Activated CD4-positive, CD25-positive, alpha-beta regulatory T cell treated with anti-CD3 and anti-CD28 coated beads, Interleukin-2, amount 50 U/mL, for 24 hours (primary cell): Measurements from ENCODE around the gene C2orf72.
"Not testable (repeated sequence)": the region's sequence is repeated elsewhere in the genome, so short reads cannot be mapped to it uniquely, and the experiment has no call there.

Source experiments
- ATAC-seq, 2 donors: fragments of 150-1000 bp; cut with Tn5 transposase; one replicate each; pipeline ENCODE4 v1.10.0; 2021; ENCODE audit warnings: mild to moderate bottlenecking in 1 of 2, moderate library complexity in 1 of 2

The C2orf72 gene

DNA sequence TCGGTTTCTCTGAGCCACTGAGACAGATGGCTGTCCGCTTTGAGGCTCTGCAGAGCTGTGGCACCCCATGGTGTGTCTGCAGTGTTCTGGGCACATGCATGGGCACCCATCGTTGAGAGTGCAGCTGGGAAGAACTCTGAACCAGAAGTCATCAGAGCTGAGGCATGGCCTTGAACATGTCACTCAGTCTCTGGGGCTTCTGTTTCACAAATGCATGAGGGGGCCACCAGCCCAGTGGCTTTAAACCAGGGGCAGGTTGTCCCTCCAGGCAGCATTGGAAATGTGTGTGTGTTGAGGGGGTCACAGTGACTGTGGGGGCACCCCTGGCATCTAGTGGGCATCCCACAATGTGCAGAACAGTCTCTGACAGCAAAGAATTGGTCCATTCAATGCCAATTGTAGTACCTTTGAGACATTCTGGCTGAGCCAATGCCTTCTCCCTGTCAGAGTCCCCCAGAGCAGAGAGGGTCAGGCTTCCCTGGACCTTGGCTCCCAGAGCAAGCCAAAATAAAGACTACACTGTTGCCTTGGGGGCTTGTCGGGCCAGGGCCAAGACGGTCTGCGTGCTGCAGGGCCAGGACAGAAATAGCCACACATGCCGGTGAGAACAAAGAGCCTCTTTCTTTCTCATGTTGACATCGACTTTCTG, 10.1 kb downstream of the C2orf72 start:
- ATAC-seq, result no peak

DNA sequence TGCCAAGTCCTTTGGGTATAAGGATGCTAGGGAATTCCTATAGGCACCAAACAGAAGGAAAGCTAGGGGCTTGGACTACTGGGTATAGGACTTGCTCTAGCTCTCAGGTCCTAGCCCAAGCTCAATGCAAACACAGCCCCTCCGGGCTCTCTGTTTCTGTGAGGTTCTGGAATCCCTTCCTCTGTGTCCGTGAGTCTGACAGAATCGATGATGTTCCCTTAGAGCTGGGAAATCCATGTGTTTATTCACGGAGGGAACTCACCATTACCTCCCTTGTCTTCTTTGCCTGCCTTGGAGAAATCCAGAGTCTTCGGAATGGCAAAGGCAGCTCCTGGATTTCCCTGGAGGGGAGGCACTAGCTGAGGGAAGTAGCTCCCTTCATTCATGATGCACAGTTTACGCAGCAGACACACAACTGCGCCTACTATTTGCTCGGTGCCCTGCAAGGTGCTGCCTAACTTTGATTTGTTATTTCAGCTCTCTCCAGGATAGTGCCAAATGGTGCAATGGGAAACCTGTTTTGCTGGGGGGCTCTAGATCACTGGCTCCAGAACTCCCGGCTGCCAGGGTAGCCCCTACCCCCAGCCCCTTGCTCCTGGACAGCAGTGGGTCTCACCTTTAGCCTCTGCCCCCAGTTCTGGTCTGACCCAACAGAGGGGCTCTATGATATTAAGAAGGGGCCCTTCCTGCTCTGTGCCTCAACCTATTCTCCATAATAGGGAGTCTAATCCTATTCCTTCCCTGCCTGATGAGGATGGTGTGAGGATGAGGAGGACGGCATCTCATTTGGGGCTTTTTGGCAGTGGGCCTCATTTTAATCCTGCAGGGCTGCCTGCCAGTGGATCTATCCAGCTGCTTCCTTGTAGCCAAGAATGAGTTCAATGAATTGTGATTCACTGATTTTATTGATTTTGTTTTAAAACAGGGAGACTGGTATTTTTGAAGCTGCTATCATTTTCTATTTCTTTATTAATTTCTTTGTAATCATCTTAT, 10.9 kb downstream of the C2orf72 start:
- no peak for ATAC-seq

DNA sequence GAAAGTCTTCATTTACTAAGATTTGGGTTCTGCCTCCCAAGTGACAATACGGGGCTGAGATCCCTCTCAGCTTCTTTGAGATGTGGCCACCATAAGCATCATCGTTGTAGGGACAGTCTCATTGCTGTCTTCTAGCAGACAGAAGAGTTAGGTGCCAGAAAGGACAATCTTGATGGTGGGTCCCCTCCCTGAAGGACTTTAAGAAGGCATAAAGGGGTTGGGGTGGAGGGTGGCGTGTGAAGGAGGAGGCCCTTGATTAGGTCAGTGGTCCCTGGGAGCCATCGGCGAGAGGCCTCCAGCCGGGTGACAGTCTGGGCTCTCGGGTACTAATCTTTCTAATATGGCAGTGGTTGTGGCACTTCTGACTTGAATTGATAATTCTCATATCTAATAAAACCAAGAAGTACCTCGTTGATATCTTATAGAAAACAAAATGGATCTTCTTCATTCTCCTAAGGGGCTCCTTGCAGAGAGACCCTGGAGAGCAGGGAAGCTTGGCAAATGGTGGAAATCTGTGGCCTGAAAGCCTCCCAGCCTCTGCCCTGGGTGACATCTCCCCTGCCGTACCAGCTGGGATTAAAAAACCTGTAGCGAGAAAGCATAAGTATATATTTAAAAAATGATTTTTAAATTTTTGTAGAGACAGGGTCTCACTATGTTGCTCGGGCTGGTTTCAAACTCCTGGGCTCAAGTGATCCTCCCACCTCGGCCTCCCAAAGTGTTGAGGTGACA, 12.1 kb downstream of the C2orf72 start:
- ATAC-seq, result no peak

DNA sequence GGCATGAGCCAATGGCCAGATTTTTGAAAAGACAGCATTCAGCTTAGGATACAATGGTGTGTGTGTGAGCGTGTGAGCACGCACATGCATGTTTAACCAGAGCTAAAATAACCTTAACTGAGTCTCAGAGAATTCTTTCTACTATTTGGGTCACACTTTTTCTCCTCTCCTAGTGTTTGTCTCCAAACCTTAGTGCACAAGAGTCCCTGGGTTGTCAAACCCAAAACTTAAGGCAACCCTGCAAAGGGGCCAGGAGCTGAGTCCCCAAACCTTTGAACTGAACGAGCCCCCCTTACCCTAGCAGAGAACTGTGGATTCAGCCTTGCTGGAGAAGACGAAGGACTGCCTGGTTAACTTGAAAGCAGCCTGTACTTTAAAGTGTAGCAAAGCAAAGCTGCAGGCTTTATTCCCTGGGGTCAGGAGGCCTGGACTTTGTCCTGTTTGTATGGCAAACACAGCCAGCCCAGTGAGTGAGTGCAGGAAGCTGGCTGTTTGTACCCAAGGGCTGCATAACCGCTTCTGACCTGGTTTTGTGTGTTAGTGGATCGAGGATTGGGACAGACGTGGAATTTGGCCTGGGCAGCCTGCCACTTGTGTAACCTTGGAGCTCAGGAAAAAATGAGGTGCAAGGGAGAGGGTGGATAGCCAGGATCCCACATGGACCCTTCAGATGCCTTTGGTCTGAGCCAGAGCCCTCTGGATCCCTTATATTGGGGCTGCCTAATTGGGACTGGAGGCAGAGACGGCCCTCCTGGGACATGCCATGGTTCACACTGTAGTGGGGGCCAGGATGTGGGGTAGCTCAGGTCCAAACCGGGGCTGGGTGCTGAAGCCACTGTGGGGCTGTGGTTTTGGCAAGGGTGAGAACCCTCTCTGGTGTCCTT, 12.9 kb downstream of the C2orf72 start:
- no peak for ATAC-seq

DNA sequence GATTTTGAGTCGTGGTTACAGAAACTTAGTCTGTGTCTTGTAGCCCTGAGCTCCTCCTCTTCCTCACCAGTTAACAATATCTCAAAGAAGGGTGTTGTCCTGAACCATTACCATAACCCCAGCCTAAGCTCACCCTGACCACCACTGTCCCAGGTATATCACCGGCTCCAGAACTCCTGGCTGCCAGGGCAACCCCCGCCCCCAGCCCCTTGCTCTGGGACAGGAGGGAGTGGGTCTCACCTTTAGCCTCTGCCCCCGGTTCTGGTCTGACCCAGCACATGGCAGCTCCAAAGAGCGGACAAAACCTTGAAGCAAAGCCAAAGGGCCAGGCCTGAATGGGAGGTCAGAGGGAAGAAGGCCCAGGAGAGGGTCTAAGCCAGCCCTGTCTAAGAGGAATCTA, 13.8 kb downstream of the C2orf72 start:
- no peak for ATAC-seq

DNA sequence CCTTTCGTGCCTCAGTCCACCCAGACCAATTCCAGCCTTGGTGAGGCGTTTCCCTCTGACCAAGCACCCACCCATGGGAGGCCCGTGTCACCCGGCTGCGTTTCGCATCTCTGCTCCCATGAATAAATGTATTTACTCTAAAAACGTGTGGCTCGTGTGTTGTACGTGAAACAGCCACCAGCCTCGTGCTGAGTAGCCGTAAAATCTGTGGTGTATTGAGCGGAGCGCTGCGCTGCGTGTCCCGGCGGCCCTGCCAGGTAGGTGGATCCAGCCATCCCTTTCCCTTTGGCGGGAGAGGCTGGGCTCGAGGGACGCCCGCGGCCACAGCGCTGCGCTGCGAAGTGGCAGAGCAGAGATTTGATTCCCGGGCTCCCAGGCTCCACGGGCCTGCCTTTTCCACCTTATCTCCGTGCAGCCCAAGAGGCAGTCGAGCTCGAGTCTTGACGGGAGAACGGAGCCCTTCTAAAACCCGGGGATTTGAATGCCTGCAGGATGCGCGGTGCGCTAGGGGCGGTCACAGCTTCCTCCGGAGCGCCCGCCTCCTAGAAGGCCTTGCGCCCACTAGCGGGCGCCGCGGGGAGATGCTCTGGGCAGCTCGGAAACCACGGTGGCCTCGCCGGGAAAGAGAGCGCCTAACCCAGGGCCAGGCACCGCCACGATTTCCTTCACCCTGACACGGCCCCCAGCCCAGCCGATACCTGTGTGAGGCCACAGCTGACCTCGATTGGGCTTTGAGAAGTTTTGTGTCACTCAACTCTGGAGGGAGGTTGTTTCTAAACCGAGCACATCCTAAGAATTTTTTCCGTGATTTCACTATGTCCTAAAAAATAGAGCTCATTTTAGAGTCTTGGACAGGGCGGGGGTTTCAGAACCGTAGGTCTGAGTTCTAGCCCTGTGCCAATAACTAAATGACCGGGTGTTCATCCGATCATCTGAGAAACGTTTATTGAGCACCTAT, 15.4 kb downstream of the C2orf72 start:
- ATAC-seq, result peak; percentile 72 to 79

DNA sequence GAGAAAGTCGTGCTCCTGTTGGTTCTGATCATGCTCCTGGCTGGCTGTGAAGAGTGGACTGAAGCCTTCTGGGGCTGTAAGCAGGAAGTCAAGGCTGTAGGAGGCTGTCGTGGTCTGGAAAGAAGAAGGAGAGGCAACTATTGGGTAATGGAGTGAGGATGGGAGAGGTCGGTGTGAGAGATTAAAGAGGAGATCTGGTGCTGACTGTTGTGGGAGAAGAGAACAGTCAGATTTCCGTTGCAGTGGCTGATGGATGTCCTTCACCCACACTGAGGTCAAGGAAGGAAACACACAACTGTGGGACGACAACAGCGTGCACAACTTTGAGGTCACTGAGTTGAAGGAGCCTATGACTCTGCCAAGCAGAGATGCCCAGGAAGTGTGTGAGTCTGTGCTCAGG, 16.5 kb downstream of the C2orf72 start:
- no peak for ATAC-seq

DNA sequence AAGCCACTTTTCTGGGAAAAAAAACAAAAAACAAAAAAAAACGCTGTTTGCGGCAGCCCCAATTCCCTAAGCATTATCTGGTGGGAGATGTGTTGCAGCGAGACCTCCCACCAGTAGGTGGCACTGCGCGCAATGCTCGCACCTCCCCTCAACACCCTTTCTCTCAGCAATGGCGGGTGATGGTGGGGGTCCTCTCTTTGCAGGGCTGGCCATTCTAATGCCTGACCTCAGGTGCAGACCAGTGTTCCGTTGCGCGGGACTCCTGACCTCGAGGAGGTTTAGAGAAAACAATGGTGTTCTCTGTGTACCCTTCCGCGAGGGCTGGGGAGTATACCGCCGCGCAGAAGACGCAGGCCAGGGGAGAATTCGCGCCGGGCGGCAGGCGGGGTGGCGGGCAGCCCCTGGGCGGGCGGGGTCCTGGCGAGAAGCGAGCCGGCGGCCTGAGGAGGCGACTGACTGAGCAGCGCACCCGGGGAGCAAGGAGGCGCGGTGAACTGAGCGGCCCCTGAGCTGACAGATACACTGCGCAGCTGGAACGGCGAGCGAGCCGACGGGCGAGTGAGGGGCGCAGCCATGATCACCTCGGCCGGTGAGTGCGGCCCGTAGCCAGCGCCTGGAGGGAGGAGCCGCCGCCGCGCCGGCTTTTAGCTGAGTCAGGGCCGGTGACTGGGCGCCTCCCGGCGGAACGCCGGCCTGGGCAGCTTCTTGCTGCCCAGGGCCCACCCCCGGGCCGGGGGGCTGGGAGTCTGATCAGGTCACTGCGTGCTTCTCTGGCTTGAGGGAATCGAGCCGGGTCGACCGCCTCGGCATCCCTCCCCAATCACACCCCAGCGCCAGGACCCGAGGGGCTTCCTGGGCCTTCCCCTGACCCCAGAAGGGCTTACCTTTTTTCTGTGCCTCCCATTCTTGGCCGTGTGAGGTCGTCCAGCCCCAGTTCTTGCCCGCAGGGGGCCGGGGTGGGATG, 19.4 kb downstream of the C2orf72 start, which contains the start of gene PSMD1:
TSS of gene PSMD1 (plus strand) at position 415 of the 964 bp plus-strand sequence. CDS start at position 574, 159 bp downstream.
- peak; percentile 73 to 78 for ATAC-seq

DNA sequence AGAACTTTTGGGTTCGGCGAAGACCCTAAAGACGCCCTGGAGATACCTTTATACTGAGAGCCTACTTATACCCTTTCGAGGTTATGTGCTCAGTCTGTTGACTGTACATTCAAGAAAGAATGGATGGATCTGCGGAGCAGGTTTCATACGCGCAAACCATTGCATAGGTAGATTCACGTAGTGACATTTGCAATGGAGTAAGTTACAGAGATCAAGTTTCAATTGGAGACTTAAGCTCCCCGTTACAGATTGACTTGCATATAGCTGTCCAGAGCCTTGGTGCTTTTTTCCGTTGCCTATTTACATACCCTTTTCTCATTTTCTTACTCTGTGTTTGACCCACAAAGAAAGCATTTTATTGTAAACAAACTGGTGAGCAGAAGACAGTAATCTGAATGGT, 20.3 kb downstream of the C2orf72 start:
- ATAC-seq, result no peak

DNA sequence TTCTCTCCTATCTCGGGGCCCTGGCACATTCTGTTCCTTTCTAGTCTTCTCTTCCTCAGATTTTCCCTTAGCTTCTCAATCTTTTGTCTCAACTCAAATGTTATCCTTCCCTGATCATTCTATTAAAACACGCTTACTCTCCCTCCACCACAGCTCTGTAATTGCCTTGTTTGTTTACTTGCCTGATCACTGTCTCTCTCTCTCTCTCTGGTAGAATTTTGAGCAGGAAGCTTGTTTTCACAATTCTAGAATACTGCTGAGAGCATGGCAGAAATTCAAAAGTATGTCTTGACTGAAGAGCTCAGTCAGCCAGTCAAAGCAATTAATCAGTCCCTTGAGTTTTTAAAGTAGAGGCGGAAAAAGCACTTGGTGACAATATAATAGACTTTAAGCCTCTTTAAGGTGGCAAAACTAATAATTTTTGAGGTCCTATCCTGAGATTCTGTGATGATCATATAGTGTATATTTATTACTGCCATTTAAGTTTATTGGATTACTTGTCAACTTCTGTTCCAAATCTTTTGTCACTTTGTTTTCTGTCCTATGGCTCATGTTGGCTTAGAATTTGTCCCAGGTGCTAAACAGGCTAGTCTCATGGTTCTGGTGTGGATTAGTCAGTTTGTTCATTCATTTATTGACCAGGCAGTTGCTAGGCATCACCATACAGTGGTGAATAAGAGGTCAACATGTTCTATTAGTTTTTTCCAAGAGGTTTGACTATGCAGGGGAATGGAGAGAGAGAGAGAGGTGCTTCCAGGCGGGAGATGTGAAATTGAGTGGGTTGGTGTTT, 21.6 kb downstream of the C2orf72 start:
- ATAC-seq, result no peak

DNA sequence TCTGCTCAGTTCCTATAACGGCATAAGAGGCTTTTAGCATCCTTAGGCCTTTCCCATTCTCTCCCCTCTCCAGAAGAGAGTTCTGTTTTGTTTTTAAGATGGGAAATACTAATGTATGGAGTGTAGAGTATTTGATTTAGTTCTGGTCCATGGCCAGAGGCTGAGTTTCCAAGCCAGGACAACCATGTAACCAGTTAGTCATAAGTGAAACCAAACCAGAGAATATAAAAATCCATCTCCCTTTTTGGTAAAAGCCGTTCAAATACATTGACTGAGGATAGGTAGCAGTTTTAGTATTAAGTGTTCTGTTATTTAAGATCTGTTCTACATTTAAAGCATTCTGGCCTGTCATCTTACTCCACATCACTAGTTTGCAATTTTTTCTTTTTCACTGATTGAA, 22.4 kb downstream of the C2orf72 start:
- no peak for ATAC-seq

DNA sequence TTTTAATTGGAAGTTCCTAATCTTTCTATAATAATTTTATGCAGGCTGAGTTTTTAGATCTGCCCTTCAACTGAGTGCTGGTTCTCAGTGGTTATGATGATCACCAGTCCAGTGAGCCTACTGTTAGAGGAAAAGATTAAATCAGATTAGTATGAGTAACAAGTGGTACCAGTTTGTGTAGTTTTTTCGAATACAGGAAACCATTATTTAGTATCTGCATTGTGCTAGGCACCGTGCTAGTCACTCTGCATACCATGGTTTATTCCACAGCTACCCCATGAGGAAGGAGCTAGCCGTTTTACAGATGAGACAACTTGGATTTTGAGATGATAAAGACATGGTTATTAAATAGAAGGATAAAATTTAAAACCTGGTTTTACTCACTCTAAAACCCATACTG, 25.5 kb downstream of the C2orf72 start:
- peak in 1 of 2 donors; percentile 20 for ATAC-seq

DNA sequence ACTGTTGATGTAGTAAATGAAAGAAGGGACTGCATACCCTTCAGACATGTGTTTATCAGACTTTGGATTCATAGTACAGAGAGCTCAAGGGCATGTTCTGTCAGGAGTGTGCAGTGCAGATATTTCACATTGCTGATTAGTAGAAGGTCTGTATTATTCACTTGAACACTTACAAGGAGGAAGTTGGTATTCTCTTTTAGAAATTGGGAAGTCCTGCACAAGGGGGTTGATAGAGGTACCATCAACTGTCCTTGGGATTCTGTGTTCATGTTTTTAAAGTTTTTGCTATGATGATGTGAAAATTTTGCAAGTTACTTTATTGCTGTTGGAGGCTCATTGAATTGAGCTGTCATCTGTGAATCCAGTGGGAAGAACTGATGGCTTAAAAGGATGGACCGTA, 26.0 kb downstream of the C2orf72 start:
- no peak for ATAC-seq

DNA sequence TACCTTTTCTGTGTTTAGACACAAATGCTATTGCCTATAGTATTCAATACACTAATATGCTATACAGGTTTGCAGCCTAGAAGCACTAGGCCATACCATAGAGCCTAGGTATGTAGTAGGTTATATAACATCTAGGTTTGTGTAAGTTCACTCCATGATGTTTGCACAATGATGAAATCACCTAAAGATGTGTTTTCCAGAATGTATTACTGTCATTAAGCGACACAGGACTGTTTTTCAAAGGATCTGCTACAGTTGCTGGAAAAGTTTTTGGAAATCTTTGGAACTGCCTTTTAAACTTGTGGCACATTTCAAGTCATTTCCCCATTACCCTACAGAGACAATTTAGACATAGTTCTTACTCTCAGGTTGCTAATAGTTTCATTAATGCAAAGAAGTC, 28.6 kb downstream of the C2orf72 start:
- ATAC-seq, result no peak

DNA sequence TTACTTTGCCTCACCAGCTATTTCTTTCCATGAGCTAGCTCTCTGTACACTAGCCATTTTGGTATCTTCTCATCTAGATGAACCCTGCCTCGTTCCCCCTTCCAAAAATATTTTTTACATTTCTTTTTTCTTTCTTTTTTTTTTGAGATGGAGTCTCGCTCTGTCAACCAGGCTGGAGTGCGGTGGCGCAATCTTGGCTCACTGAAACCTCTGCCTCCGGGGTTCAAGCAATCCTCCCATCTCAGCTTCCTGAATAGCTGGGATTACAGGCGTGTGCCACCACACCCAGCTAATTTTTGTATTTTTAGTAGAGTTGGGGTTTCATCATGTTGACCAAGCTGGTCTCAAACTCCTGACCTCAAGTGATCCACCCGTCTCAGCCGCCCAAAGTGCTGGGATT, 30.2 kb downstream of the C2orf72 start:
- ATAC-seq, result not testable (repeated sequence)

DNA sequence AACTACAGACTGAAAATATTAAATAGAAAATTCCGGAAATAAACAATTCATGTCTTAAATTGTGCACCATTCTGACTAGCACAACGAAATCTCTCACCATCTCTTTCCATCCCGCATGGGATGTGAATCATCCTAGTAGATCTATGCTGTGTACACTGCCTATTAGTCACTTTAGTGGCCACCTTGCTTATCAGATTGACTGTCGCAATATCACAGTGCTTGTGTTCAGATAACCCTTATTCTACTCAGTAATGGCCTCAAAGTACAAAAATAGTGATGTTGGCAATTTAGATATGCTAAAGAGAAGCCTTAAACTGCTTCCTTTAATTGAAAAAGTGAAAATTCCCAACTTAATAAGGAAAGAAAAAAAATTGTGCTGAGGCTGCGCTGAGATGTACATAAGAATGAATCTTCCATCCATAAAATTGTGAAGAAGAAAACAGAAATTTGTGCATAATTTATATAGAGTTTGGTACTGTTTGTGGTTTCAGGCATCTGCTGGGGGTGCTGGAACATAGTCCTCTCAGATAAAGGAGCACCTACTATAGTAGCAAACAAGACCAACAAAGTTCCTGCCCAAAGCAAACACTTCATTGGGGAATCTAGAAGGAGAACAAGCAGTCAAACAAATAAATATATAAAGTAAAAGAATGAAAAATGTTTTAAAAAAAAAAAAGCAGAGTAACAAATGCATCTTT, 31.4 kb downstream of the C2orf72 start:
- peak; percentile 91 to 97 for ATAC-seq

DNA sequence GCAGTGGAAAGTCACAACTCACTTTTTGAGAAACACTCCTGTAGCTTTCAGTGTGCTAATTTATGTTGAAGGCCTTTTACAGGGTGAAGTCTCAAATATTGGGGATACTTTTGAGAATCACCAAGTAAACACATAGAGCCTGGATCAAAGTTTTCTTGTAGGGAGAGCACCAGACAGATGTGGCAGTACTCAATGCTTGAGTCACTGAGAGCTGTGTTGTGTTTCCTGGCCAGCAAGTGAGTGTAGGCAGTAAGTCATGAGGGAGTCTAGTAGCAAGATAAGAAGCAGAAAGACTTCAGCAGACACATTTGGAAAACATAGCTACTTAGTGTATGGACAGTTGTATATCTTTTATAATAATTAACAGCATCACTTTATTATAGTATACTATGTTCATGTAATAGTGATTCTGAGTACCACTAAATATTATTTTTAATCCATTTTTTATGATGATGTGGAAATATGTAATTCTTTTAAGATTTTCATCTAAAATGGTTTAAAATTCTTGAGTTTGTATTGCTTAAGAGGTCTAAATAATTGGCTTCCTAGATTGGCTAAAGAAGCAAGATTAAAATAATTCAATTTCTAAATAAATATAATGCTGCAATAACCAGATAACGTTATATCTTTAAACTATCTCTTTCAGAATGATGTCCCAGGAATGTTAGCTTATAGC, 32.2 kb downstream of the C2orf72 start:
- no peak for ATAC-seq

DNA sequence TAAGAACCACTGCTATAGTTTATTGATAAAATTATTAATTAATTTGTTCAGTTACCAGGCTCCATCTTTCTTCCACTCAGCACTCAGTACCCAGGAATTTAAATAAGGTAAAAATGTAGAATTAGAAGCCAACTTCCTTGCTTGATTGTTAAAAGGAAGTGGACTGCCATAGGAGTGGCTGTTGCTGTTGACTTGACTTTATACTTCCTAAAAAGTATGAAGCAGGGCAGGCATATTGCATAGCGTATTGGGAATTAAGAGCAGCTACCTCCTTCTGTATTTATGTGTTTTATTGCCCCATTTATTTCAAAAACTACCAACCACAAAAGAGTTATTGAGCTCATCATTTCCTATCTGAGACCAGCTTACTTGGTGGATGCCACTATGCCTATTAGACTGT, 47.2 kb downstream of the C2orf72 start:
- ATAC-seq, result no peak
